ENCODE data around the gene WDR81. TPM values are rescaled to one million over a fixed set of nuclear protein-coding genes. Genes with fewer than 3 reads are reported as not detected.
"Not testable (repeated sequence)": the region's sequence is repeated elsewhere in the genome, so short reads cannot be mapped to it uniquely, and the experiment has no call there.

Gene WDR81
- total RNA-seq, 2 experiments from 2014 or later = 6.9 to 8.6 TPM

- peak; percentile 51 for ATAC-seq
- H3K4me3 Mint-ChIP-seq; intact Hi-C loops (cut with DNase I, micrococcal nuclease); H3K27me3 Mint-ChIP-seq; H3K36me3 Mint-ChIP-seq (ENCODE audit: low read depth); POLR2A ChIA-PET; DNase-seq; H3K9me3 Mint-ChIP-seq (ENCODE audit: low read depth): not testable (repeated sequence)
- H3K27ac Mint-ChIP-seq = peak overlapping the region; percentile 42
- peaks cover 14% of the 10 kb centered on the region for H3K4me1 Mint-ChIP-seq
- CTCF ChIA-PET = interaction anchor here (0.7 to 2.6 kb wide), 5 partner anchors 9 to 52 kb away, joined by 4 to 10 read pairs (median 5); no protein-coding TSS in a partner anchor
These were observed 48.6 kb downstream of the WDR81 start for GRCh38 chr17:1773000-1773695.

- intact Hi-C loops (cut with DNase I, micrococcal nuclease) = no loop called here
These were observed 49.2 kb downstream of the WDR81 start for GRCh38 chr17:1773696-1774181.

GRCh38 chr17:1774390-1775176, 50.1 kb downstream of the WDR81 start:
- intact Hi-C loops (cut with DNase I, micrococcal nuclease) = no loop called here
- DNase-seq = no peak

More at GRCh38 chr17:1773696-1774181, 49.2 kb downstream of the WDR81 start:
- ATAC-seq = no peak
- CTCF ChIA-PET = interaction anchor here (0.7 to 2.6 kb wide), 5 partner anchors 8 to 53 kb away, joined by 3 to 10 read pairs (median 5); no protein-coding TSS in a partner anchor
- Mint-ChIP-seq H3K4me1 (peaks cover 14% of the 10 kb centered on the region), H3K27ac (peak overlapping the region; percentile 42), H3K27me3 (no peaks in the 10 kb centered on the region), H3K9me3 (ENCODE audit: low read depth) (no peaks in the 10 kb centered on the region), H3K36me3 (ENCODE audit: low read depth) (peaks cover 3% of the 10 kb centered on the region), H3K4me3 (no peak overlapping the region)
- POLR2A ChIA-PET = no interaction called here
- no peak for DNase-seq

GRCh38 chr17:1776328-1776727, 51.8 kb downstream of the WDR81 start:
- Mint-ChIP-seq H3K9me3 (ENCODE audit: low read depth) (no peaks in the 10 kb centered on the region), H3K27ac (no peak overlapping the region), H3K36me3 (ENCODE audit: low read depth) (peaks cover 8% of the 10 kb centered on the region), H3K4me1 (peaks cover 3% of the 10 kb centered on the region), H3K4me3 (no peak overlapping the region), H3K27me3 (no peaks in the 10 kb centered on the region)
- POLR2A ChIA-PET = interaction anchor here (1.4 kb wide), 1 partner anchor 14 kb away, joined by 3 read pairs; no protein-coding TSS in a partner anchor
- ATAC-seq = no peak
- CTCF ChIA-PET = interaction anchor here (1.5 kb wide), 1 partner anchor 56 kb away, joined by 4 read pairs; no protein-coding TSS in a partner anchor
- intact Hi-C loops (cut with DNase I, micrococcal nuclease) = no loop called here
- no peak for DNase-seq

More at GRCh38 chr17:1774390-1775176, 50.1 kb downstream of the WDR81 start:
- H3K9me3 Mint-ChIP-seq (ENCODE audit: low read depth) = no peaks in the 10 kb centered on the region
- ATAC-seq = no peak
- H3K27me3 Mint-ChIP-seq = no peaks in the 10 kb centered on the region
- H3K4me1 Mint-ChIP-seq = peaks cover 10% of the 10 kb centered on the region
- H3K27ac Mint-ChIP-seq = no peak overlapping the region
- peaks cover 3% of the 10 kb centered on the region for H3K36me3 Mint-ChIP-seq (ENCODE audit: low read depth)
- ChIA-PET POLR2A (no interaction called here), CTCF (interaction anchor here (1.2 to 1.3 kb wide), 3 partner anchors 8 to 15 kb away, joined by 3 to 5 read pairs (median 5); no protein-coding TSS in a partner anchor)
- no peak overlapping the region for H3K4me3 Mint-ChIP-seq

GRCh38 chr17:1776857-1777256, 52.4 kb downstream of the WDR81 start:
- CTCF ChIA-PET = interaction anchor here (0.5 kb wide), 1 partner anchor 23 kb away, joined by 3 read pairs; no protein-coding TSS in a partner anchor

GRCh38 chr17:1779571-1780131, 55.1 kb downstream of the WDR81 start:
- Mint-ChIP-seq H3K27me3 (no peaks in the 10 kb centered on the region), H3K9me3 (ENCODE audit: low read depth) (no peaks in the 10 kb centered on the region), H3K27ac (no peak overlapping the region), H3K36me3 (ENCODE audit: low read depth) (peaks cover 33% of the 10 kb centered on the region), H3K4me1 (peaks cover 10% of the 10 kb centered on the region), H3K4me3 (no peak overlapping the region)
- intact Hi-C loops (cut with DNase I, micrococcal nuclease) = no loop called here
- ATAC-seq (no peak), DNase-seq (no peak)
- ChIA-PET POLR2A (no interaction called here), CTCF (interaction anchor here (0.7 kb wide), 1 partner anchor 74 kb away, joined by 3 read pairs; no protein-coding TSS in a partner anchor)

More at GRCh38 chr17:1776857-1777256, 52.4 kb downstream of the WDR81 start:
- H3K36me3 Mint-ChIP-seq (ENCODE audit: low read depth) = peaks cover 11% of the 10 kb centered on the region
- H3K4me1 Mint-ChIP-seq = peaks cover 3% of the 10 kb centered on the region
- DNase-seq (no peak), ATAC-seq (no peak)
- POLR2A ChIA-PET = no interaction called here
- H3K4me3 Mint-ChIP-seq = no peak overlapping the region
- intact Hi-C loops (cut with DNase I, micrococcal nuclease) = no loop called here
- H3K27me3 Mint-ChIP-seq = no peaks in the 10 kb centered on the region
- H3K27ac Mint-ChIP-seq = no peak overlapping the region
- no peaks in the 10 kb centered on the region for H3K9me3 Mint-ChIP-seq (ENCODE audit: low read depth)

GRCh38 chr17:1782171-1782567, 57.7 kb downstream of the WDR81 start:
- no peak overlapping the region for H3K27ac Mint-ChIP-seq
- intact Hi-C loops (cut with DNase I, micrococcal nuclease) = no loop called here
- ATAC-seq (no peak), DNase-seq (no peak)
- H3K4me3 Mint-ChIP-seq = no peak overlapping the region
- peaks cover 10% of the 10 kb centered on the region for H3K4me1 Mint-ChIP-seq
- no peaks in the 10 kb centered on the region for H3K9me3 Mint-ChIP-seq (ENCODE audit: low read depth)
- H3K36me3 Mint-ChIP-seq (ENCODE audit: low read depth) = peaks cover 43% of the 10 kb centered on the region
- CTCF ChIA-PET = interaction anchor here (0.6 to 0.8 kb wide), 2 partner anchors 61 to 151 kb away, joined by 3 read pairs; no protein-coding TSS in a partner anchor
- POLR2A ChIA-PET = interaction anchor here (0.6 kb wide), 1 partner anchor 522 kb away, joined by 3 read pairs; no protein-coding TSS in a partner anchor
- H3K27me3 Mint-ChIP-seq = no peaks in the 10 kb centered on the region

- intact Hi-C loops (cut with DNase I, micrococcal nuclease) = no loop called here
- H3K27ac Mint-ChIP-seq = peak overlapping the region; percentile 55
- no peaks in the 10 kb centered on the region for H3K9me3 Mint-ChIP-seq (ENCODE audit: low read depth)
- CTCF ChIA-PET = interaction anchor here (0.6 to 1.6 kb wide), 10 partner anchors 10 to 1120 kb away, joined by 3 to 8 read pairs (median 4); partner anchors contain the start of gene RILP
- ATAC-seq (no peak), DNase-seq (no peak)
- POLR2A ChIA-PET = no interaction called here
- H3K4me3 Mint-ChIP-seq = no peak overlapping the region
- peaks cover 46% of the 10 kb centered on the region for H3K36me3 Mint-ChIP-seq (ENCODE audit: low read depth)
- peaks cover 10% of the 10 kb centered on the region for H3K4me1 Mint-ChIP-seq
- H3K27me3 Mint-ChIP-seq = no peaks in the 10 kb centered on the region
These were observed 58.8 kb downstream of the WDR81 start for GRCh38 chr17:1783271-1783670.

- Mint-ChIP-seq H3K27ac (peak overlapping the region; percentile 55), H3K4me3 (no peak overlapping the region), H3K36me3 (ENCODE audit: low read depth) (peaks cover 51% of the 10 kb centered on the region), H3K9me3 (ENCODE audit: low read depth) (no peaks in the 10 kb centered on the region), H3K27me3 (no peaks in the 10 kb centered on the region), H3K4me1 (peaks cover 10% of the 10 kb centered on the region)
- ATAC-seq = no peak
- ChIA-PET POLR2A (no interaction called here), CTCF (interaction anchor here (0.6 to 1.6 kb wide), 10 partner anchors 9 to 1119 kb away, joined by 3 to 8 read pairs (median 4); partner anchors contain the start of gene RILP)
- no peak for DNase-seq
- intact Hi-C loops (cut with DNase I, micrococcal nuclease) = loop anchor here in 1 of 2 experiments (2.0 kb wide), 1 partner anchor 67 kb away; no protein-coding TSS in a partner anchor
These were observed 59.5 kb downstream of the WDR81 start for GRCh38 chr17:1783834-1784611.

GRCh38 chr17:1785930-1786329, 61.4 kb downstream of the WDR81 start:
- no peaks in the 10 kb centered on the region for H3K9me3 Mint-ChIP-seq (ENCODE audit: low read depth)
- intact Hi-C loops (cut with DNase I, micrococcal nuclease) = loop anchor here in 1 of 2 experiments (2.0 kb wide), 1 partner anchor 69 kb away; no protein-coding TSS in a partner anchor
- H3K27me3 Mint-ChIP-seq = no peaks in the 10 kb centered on the region
- no peak overlapping the region for H3K27ac Mint-ChIP-seq
- H3K4me1 Mint-ChIP-seq = peaks cover 10% of the 10 kb centered on the region
- peaks cover 48% of the 10 kb centered on the region for H3K36me3 Mint-ChIP-seq (ENCODE audit: low read depth)
- DNase-seq = no peak
- POLR2A ChIA-PET = no interaction called here
- CTCF ChIA-PET = no interaction called here
- no peak overlapping the region for H3K4me3 Mint-ChIP-seq
- no peak for ATAC-seq

Measured in activated CD4-positive, alpha-beta T cell treated with anti-CD3 and anti-CD28 coated beads for 36 hours (primary cell).